Measurements from ENCODE around the gene MSRB2.

Gene MSRB2

GRCh38 chr10:23100331-23101030, 5.1 kb downstream of the MSRB2 start:
- TF ChIP-seq CTCF (IDR thresholded peaks at IDR 0.05; ENCODE audit: low read depth, low read length): no peak
- no peak for DNase-seq (ENCODE audit: extremely low read depth, low read depth)

GRCh38 chr10:23106331-23107072, 11.1 kb downstream of the MSRB2 start:
- no peak for TF ChIP-seq CTCF (IDR thresholded peaks at IDR 0.05; ENCODE audit: low read depth, low read length)
- DNase-seq (ENCODE audit: extremely low read depth, low read depth): no peak

GRCh38 chr10:23110722-23111516, 15.5 kb downstream of the MSRB2 start:
- DNase-seq (ENCODE audit: extremely low read depth, low read depth): no peak
- no peak for TF ChIP-seq CTCF (IDR thresholded peaks at IDR 0.05; ENCODE audit: low read depth, low read length)

- no peak for DNase-seq (ENCODE audit: extremely low read depth, low read depth)
- TF ChIP-seq CTCF (IDR thresholded peaks at IDR 0.05; ENCODE audit: low read depth, low read length): no peak
Observed at GRCh38 chr10:23111517-23112286, 16.3 kb downstream of the MSRB2 start.

- no peak for TF ChIP-seq CTCF (IDR thresholded peaks at IDR 0.05; ENCODE audit: low read depth, low read length)
- DNase-seq (ENCODE audit: extremely low read depth, low read depth): no peak
Observed at GRCh38 chr10:23114228-23114850, 19.0 kb downstream of the MSRB2 start.

GRCh38 chr10:23116486-23117205, 21.3 kb downstream of the MSRB2 start:
- DNase-seq (ENCODE audit: extremely low read depth, low read depth): no peak
- no peak for TF ChIP-seq CTCF (IDR thresholded peaks at IDR 0.05; ENCODE audit: low read depth, low read length)

All from AG09319 (cell line).